NCI-H748 (cell line): ENCODE results near the gene PRLHR.
"Not testable (repeated sequence)": the region's sequence is repeated elsewhere in the genome, so short reads cannot be mapped to it uniquely, and the experiment has no call there.

Experiments used
- DNase-seq: peaks from one replicate; lab custom pipeline; 2025; ENCODE audit not compliant: unreplicated experiment; lab: John Stamatoyannopoulos, UW

PRLHR gene

GRCh38 chr10:118595598-118596425 lies at the start of gene PRLHR:
PRLHR (minus strand) TSS chr10:118595648; CDS start chr10:118595244, 404 bp downstream.
- DNase-seq, result no peak

DNA sequence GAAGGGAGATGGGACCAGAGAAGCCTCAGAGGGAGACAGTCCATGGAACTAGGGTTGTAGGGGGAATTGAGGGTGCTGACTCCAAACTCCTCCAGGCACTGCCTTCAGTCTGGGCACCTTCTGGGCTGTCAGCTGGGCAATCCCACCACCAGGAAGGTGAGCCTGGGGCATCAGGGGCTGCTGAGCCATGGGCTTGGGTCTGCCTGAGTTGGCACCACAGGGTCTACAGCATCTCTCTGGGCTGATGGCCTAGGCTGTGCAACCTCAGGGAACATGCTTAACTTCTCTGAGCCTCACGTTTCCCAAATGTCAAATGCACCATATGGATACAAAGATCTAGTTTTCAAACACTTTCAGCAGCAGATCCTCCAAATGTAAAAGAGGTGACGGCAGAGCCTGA lies 46.8 kb upstream of the PRLHR start:
- DNase-seq, result no peak

GRCh38 chr10:118638680-118639079 lies 43.2 kb upstream of the PRLHR start:
- no peak for DNase-seq

DNA sequence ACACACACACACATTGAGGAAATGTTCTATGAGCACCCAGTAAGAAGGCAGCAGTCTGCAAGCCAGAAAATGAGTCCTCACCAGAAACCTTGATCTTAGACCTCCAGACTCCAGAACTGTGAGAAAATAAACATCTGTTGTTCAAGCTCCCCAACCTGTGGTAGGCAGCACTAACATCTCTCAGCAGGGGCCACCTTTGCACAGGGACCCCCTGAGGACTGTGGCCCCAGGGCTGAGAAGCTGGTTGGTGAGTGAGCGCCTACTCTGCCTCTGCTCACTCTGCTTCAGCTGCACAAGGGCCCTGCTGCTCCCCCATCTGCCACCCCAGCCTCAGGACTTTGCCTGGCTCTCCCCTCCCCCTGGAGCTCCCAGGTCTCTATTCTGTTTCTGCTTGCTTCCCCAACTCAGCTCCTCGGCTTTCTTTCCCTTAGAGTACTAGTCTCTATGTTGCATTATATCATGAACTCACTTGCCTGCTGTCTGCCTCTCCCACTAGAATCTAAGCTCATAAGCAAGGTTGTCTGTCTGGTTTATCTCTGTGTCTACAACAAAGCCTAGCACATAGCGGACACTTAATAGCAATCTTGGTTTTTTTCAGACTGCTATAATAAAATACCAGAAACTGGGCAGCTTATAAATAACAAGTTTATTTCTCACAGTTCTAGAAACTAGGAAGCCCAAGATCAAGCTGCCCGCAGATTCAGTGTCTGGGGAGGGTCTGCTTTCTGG lies 40.4 kb upstream of the PRLHR start:
- DNase-seq, result no peak

DNA sequence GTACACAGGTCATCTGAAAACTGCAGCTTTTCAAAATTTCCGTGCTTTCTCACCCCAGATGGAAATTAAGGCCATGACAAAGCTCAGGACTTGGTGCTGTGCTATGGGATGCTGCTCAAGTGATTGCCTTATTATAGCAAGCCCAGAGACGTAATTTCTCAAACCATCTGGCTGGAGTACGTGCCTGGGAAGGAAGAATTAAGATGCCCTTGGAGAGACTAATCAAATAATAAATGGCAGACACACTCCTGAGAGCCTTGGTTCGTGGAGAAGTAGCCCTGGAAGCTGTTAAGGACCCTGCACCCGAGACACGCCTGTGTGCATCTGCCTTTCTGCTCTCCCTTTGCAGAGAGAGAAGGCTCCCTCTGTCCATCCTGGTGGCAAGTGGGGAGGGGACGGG lies 38.3 kb upstream of the PRLHR start:
- DNase-seq, result no peak

- no peak for DNase-seq
Observed at GRCh38 chr10:118629211-118629610, 33.8 kb upstream of the PRLHR start.

- no peak for DNase-seq
Observed at GRCh38 chr10:118628397-118628796, 32.9 kb upstream of the PRLHR start.

DNA sequence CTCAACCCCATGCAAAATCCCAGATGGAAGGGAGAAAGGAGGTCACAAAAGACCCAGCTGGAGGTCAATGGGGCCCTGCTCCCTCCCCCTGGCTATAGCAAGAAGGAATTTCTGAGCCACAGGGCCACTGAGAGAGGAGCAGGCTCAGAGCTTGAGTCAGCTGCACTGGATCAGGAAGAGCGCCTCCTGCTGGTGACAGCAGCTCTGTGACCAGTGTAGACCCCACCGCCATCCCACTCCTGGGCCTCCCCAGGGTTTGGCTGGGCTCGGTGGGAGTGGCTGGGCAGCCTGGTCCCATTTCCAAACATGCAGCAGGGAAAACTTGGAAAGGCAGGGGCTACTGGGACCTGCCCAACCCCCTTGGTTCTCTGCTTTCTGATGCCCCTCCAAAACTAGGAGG lies 31.5 kb upstream of the PRLHR start:
- DNase-seq, result no peak

- no peak for DNase-seq
Observed at GRCh38 chr10:118625504-118625903, 30.1 kb upstream of the PRLHR start.

- DNase-seq, result no peak
Observed at GRCh38 chr10:118624747-118625146, 29.3 kb upstream of the PRLHR start.

- no peak for DNase-seq
Observed at GRCh38 chr10:118621304-118621942, 26.0 kb upstream of the PRLHR start.

- not testable (repeated sequence) for DNase-seq
Observed at GRCh38 chr10:118613863-118614262, 18.4 kb upstream of the PRLHR start.

GRCh38 chr10:118610577-118610976 lies 15.1 kb upstream of the PRLHR start:
- no peak for DNase-seq

DNA sequence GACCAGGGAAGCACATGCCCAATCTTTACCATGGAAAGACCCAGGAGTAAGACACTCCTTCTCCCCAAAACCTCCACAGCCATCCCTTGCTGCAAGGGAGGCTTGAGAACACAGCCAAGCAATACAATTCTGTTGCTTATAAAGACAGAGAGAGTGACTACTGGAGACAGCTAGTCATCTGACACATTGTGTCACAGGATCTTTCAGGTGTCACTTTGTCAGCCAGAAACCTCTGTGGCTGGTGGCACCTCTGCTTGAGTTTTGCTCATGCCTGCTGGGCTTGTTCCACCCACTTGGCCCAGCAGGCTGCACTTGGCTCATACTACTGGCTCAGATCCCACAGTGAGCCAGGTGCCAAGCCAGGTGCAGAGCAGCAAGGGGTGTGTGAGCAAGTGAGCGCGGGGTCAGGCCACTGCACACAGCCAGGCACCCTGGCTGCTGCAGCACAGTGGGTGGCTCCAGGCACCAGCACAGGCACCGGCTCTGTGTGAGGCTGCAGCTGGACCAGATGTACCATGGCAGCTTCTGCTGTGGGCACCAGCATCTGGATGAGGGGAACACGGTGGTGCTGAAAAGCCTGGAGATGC lies 12.4 kb upstream of the PRLHR start:
- DNase-seq, result no peak

GRCh38 chr10:118605694-118606093 lies 10.2 kb upstream of the PRLHR start:
- DNase-seq, result no peak

GRCh38 chr10:118596426-118597124 lies 1.1 kb upstream of the PRLHR start:
- no peak for DNase-seq

DNA sequence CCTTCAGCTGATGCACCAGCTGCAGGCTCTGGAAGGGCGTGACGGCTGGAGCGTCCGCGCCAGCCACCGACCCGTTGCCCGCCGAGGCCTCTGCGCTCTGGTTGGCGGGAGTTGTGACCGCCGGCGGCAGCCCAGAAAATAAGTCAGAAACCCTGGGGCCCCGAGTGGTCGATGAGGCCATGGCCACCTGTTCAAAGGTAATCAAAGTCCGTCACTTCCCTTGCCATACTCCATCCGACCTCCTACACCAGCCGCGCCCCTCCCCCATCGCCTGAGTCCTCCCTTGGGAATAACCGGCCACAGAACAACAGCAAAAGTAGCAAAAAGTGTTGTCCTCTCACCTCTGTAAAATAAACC lies 406 bp downstream of the PRLHR start:
- no peak for DNase-seq

- DNase-seq, result no peak
Observed at GRCh38 chr10:118594392-118595063, 920 bp downstream of the PRLHR start.

GRCh38 chr10:118592675-118593330 lies 2.6 kb downstream of the PRLHR start:
- DNase-seq, result peak; percentile 98

DNA sequence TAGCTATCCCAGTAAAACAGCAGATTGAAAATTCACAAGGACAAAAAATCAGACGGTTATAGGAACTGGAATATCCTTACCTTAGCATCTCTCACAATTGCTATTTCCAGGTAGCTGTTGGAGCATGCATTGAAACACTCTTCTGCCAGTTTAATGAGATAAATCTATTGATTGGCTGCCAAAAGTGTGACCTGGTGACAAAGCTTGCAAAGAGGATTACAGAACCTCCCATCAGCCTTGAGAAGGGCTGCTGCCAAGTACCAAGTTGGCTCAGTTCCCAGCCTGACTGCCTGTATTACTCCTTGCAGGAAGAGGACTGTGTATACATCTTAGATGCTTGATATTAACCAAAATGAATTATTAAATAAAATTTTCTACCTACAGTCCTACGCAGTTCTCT lies 5.1 kb downstream of the PRLHR start:
- DNase-seq, result peak; percentile 90
